ENCODE data around the gene UNC79. TPM values are rescaled to one million over a fixed set of nuclear protein-coding genes. Genes with fewer than 3 reads are reported as not detected.

UNC79 gene
- total RNA-seq, 1 donor from 2014 or later: 0.10 TPM

DNA sequence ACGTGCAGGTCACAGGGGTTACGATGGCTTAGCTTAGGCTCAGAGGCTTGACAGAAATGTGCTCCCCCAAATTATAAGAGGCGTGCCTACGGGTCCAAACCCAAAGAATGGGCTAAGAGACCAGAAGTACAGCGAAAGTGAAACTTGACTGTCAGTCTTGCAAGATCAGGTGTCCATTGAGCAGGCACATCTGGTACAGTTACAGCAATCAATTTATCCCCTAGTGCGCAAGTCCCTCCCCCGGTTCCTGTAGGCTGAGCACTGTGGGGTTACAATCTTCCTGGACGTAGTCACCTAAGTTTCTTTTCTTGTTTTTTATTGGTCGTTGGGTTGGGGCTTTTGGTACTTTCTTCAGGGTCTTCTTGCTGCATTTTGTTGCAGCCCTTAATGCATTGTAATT lies 134.2 kb downstream of the UNC79 start:
- H3K4me3 Mint-ChIP-seq (ENCODE audit: unreplicated experiment): no peak overlapping the region
- H3K27ac Mint-ChIP-seq (ENCODE audit: unreplicated experiment): no peak overlapping the region
- no peaks in the 10 kb centered on the region for H3K9me3 Mint-ChIP-seq (ENCODE audit: low read depth)
- H3K4me1 Mint-ChIP-seq (ENCODE audit: low read depth): no peaks in the 10 kb centered on the region
- peaks cover 3% of the 10 kb centered on the region for H3K27me3 Mint-ChIP-seq (ENCODE audit: low read depth)
- DNase-seq (ENCODE audit: low spot score): no peak
- TF ChIP-seq CTCF (IDR thresholded peaks at IDR 0.05): no peak
- no peaks in the 10 kb centered on the region for H3K36me3 Mint-ChIP-seq (ENCODE audit: low read depth)

DNA sequence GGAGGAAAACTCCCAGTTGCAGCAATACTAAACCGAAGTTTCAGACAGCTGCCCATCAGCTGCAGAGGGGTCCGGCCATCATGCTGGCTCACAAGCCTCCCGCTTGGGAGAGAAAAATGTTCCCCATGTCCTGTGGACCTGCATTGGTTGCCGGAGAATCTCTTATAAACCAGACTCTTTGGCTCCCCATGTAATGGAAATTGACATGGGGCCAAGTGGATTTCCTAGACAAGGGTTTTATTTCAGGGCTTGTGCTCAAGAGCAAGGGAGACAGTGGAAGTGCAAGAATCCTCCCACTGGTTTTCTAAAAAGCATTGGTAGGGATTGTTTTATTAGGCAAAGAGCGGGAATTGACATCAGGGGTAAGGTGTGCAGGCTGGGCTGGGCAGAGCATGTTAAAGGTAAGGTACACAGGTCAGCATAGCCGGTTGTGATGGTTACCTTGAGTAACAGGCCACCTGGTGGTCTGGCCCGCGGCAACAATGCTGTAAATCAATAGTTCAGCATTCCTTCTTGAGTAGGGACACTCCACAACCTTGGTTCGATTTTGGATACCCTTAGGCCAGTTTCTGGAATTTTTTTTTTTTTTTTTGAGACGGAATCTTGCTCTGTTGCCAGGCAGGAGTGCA lies 135.4 kb downstream of the UNC79 start:
- H3K9me3 Mint-ChIP-seq (ENCODE audit: low read depth): no peaks in the 10 kb centered on the region
- H3K27me3 Mint-ChIP-seq (ENCODE audit: low read depth): peaks cover 3% of the 10 kb centered on the region
- no peaks in the 10 kb centered on the region for H3K4me1 Mint-ChIP-seq (ENCODE audit: low read depth)
- H3K27ac Mint-ChIP-seq (ENCODE audit: unreplicated experiment): no peak overlapping the region
- no peak overlapping the region for H3K4me3 Mint-ChIP-seq (ENCODE audit: unreplicated experiment)
- no peak for TF ChIP-seq CTCF (IDR thresholded peaks at IDR 0.05)
- no peaks in the 10 kb centered on the region for H3K36me3 Mint-ChIP-seq (ENCODE audit: low read depth)
- DNase-seq (ENCODE audit: low spot score): no peak

GRCh38 chr14:93571275-93571674 lies 140.5 kb downstream of the UNC79 start:
- Mint-ChIP-seq H3K4me1 (ENCODE audit: low read depth) (no peaks in the 10 kb centered on the region), H3K27me3 (ENCODE audit: low read depth) (peaks cover 4% of the 10 kb centered on the region), H3K36me3 (ENCODE audit: low read depth) (no peaks in the 10 kb centered on the region), H3K4me3 (ENCODE audit: unreplicated experiment) (no peak overlapping the region), H3K9me3 (ENCODE audit: low read depth) (no peaks in the 10 kb centered on the region), H3K27ac (ENCODE audit: unreplicated experiment) (no peak overlapping the region)
- TF ChIP-seq CTCF (IDR thresholded peaks at IDR 0.05): no peak
- DNase-seq (ENCODE audit: low spot score): no peak

GRCh38 chr14:93579178-93579577 lies 148.4 kb downstream of the UNC79 start:
- no peaks in the 10 kb centered on the region for H3K27me3 Mint-ChIP-seq (ENCODE audit: low read depth)
- H3K27ac Mint-ChIP-seq (ENCODE audit: unreplicated experiment): no peak overlapping the region
- no peak for TF ChIP-seq CTCF (IDR thresholded peaks at IDR 0.05)
- no peak for DNase-seq (ENCODE audit: low spot score)
- H3K4me1 Mint-ChIP-seq (ENCODE audit: low read depth): no peaks in the 10 kb centered on the region
- H3K4me3 Mint-ChIP-seq (ENCODE audit: unreplicated experiment): no peak overlapping the region
- H3K9me3 Mint-ChIP-seq (ENCODE audit: low read depth): no peaks in the 10 kb centered on the region
- no peaks in the 10 kb centered on the region for H3K36me3 Mint-ChIP-seq (ENCODE audit: low read depth)

- H3K36me3 Mint-ChIP-seq (ENCODE audit: low read depth): no peaks in the 10 kb centered on the region
- no peak for DNase-seq (ENCODE audit: low spot score)
- peaks cover 2% of the 10 kb centered on the region for H3K9me3 Mint-ChIP-seq (ENCODE audit: low read depth)
- H3K27me3 Mint-ChIP-seq (ENCODE audit: low read depth): no peaks in the 10 kb centered on the region
- H3K4me3 Mint-ChIP-seq (ENCODE audit: unreplicated experiment): no peak overlapping the region
- no peak overlapping the region for H3K27ac Mint-ChIP-seq (ENCODE audit: unreplicated experiment)
- no peaks in the 10 kb centered on the region for H3K4me1 Mint-ChIP-seq (ENCODE audit: low read depth)
- TF ChIP-seq CTCF (IDR thresholded peaks at IDR 0.05): no peak
Measured at GRCh38 chr14:93582516-93582915, 151.8 kb downstream of the UNC79 start.

Data from chondrocyte (in vitro differentiated cells).